Ishikawa (cell line): ENCODE results near the gene NPC1L1.

Source experiments
- CEBPB ChIP-seq: IDR thresholded peaks from 2 replicates; pipeline ENCODE4 v1.6.1; 2012
- CREB1 ChIP-seq: IDR thresholded peaks from 2 replicates; pipeline ENCODE4 v1.6.1; 2012; ENCODE audit warnings: low read depth
- EGR1 ChIP-seq: IDR thresholded peaks from 2 replicates; pipeline ENCODE4 v1.6.1; 2012
- EP300 ChIP-seq: IDR thresholded peaks from 2 replicates; pipeline ENCODE4 v1.6.1; 2012; ENCODE audit warnings: borderline replicate concordance
- FOXM1 ChIP-seq: IDR thresholded peaks from 2 replicates; pipeline ENCODE4 v1.6.1; 2012; ENCODE audit warnings: low read depth, borderline replicate concordance
- NFIC ChIP-seq: IDR thresholded peaks from 2 replicates; pipeline ENCODE4 v1.6.1; 2012
- RAD21 ChIP-seq: IDR thresholded peaks from 2 replicates; pipeline ENCODE4 v1.6.1; 2012; ENCODE audit warnings: low read depth
- TAF1 ChIP-seq: IDR thresholded peaks from 2 replicates; pipeline ENCODE4 v1.6.1; 2012; ENCODE audit warnings: low read depth, mild to moderate bottlenecking
- TCF12 ChIP-seq: IDR thresholded peaks from 2 replicates; pipeline ENCODE4 v1.6.1; 2012; ENCODE audit warnings: low read depth
- TEAD4 ChIP-seq: IDR thresholded peaks from 2 replicates; pipeline ENCODE4 v1.6.1; 2012
- YY1 ChIP-seq: IDR thresholded peaks from 2 replicates; pipeline ENCODE4 v1.6.1; 2012; ENCODE audit warnings: low read depth
- ZBTB7A ChIP-seq: IDR thresholded peaks from 2 replicates; pipeline ENCODE4 v1.6.1; 2012; ENCODE audit warnings: low read depth
- TF ChIP-seq, protein P1 (sequence below): IDR thresholded peaks from 2 replicates; pipeline ENCODE4 v1.6.1; 2012
- TF ChIP-seq, protein P2 (sequence below): IDR thresholded peaks from 2 replicates; pipeline ENCODE4 v1.6.1; 2012
- TF ChIP-seq, protein P3 (sequence below): IDR thresholded peaks from 2 replicates; pipeline ENCODE4 v1.6.1; 2012; ENCODE audit warnings: low read depth, mild to moderate bottlenecking

The NPC1L1 gene

DNA sequence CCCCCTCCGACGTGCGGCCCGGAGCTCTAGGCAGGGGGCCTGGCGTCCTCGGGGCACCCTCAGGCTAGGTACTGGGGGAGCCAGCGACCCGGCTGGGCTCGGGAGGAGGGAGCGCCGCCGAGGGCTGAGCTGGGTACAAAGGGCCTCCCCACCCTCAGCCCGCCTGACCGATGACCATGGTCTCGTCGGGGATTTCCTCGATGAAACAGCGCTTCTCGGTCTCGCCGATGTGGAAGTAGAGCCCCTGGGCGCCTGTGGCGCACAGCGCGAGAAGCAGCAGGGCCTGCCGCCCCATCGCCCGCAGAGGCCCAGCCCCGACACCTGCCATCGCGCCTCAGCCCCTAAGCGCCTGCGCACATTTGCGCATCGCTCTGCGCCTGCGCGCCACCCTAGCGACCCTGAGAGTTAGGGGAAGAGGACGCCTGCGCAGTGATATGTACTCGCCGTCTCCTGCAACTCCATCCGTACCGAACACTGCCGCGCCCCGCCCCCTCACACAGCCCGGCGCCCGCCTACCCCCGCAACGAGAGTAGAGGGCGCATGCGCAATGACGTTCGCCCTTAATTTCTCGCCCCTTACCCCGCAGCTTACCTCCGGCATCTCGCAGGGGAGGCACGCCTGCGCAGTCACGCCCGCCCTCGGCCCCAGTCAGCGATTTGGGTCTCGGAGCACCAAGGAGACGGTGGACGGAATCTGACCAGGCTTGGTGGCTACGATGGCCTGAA lies 40.9 kb upstream of the NPC1L1 start, which contains the start of gene TMED4:
TMED4 (minus strand) TSS at position 353 of the 725 bp plus-strand sequence; CDS start at position 328, 25 bp downstream.
- TF ChIP-seq, protein P1, sequence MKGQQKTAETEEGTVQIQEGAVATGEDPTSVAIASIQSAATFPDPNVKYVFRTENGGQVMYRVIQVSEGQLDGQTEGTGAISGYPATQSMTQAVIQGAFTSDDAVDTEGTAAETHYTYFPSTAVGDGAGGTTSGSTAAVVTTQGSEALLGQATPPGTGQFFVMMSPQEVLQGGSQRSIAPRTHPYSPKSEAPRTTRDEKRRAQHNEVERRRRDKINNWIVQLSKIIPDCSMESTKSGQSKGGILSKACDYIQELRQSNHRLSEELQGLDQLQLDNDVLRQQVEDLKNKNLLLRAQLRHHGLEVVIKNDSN: no peak
- TF ChIP-seq EGR1: peak; percentile 60; the same call in 1 of the 2 replicates
- no peak for TF ChIP-seq EP300
- no peak; the same call in 1 of the 2 replicates for TF ChIP-seq ZBTB7A
- TF ChIP-seq TCF12: peak; percentile 28; the same call in 1 of the 2 replicates
- TF ChIP-seq, protein P2, sequence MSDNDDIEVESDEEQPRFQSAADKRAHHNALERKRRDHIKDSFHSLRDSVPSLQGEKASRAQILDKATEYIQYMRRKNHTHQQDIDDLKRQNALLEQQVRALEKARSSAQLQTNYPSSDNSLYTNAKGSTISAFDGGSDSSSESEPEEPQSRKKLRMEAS: peak; percentile 60
- no peak for TF ChIP-seq CREB1
- no peak for TF ChIP-seq CEBPB
- TF ChIP-seq YY1: peak; percentile 81
- no peak for TF ChIP-seq FOXM1
- TF ChIP-seq TAF1: peak; percentile 69
- TF ChIP-seq RAD21: no peak
- 0 out of 2 replicates have a peak, but pooled peaks have one; percentile 8 for TF ChIP-seq NFIC
- TF ChIP-seq TEAD4: no peak; the same call in 1 of the 2 replicates
- TF ChIP-seq, protein P3, sequence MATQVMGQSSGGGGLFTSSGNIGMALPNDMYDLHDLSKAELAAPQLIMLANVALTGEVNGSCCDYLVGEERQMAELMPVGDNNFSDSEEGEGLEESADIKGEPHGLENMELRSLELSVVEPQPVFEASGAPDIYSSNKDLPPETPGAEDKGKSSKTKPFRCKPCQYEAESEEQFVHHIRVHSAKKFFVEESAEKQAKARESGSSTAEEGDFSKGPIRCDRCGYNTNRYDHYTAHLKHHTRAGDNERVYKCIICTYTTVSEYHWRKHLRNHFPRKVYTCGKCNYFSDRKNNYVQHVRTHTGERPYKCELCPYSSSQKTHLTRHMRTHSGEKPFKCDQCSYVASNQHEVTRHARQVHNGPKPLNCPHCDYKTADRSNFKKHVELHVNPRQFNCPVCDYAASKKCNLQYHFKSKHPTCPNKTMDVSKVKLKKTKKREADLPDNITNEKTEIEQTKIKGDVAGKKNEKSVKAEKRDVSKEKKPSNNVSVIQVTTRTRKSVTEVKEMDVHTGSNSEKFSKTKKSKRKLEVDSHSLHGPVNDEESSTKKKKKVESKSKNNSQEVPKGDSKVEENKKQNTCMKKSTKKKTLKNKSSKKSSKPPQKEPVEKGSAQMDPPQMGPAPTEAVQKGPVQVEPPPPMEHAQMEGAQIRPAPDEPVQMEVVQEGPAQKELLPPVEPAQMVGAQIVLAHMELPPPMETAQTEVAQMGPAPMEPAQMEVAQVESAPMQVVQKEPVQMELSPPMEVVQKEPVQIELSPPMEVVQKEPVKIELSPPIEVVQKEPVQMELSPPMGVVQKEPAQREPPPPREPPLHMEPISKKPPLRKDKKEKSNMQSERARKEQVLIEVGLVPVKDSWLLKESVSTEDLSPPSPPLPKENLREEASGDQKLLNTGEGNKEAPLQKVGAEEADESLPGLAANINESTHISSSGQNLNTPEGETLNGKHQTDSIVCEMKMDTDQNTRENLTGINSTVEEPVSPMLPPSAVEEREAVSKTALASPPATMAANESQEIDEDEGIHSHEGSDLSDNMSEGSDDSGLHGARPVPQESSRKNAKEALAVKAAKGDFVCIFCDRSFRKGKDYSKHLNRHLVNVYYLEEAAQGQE: no peak

DNA sequence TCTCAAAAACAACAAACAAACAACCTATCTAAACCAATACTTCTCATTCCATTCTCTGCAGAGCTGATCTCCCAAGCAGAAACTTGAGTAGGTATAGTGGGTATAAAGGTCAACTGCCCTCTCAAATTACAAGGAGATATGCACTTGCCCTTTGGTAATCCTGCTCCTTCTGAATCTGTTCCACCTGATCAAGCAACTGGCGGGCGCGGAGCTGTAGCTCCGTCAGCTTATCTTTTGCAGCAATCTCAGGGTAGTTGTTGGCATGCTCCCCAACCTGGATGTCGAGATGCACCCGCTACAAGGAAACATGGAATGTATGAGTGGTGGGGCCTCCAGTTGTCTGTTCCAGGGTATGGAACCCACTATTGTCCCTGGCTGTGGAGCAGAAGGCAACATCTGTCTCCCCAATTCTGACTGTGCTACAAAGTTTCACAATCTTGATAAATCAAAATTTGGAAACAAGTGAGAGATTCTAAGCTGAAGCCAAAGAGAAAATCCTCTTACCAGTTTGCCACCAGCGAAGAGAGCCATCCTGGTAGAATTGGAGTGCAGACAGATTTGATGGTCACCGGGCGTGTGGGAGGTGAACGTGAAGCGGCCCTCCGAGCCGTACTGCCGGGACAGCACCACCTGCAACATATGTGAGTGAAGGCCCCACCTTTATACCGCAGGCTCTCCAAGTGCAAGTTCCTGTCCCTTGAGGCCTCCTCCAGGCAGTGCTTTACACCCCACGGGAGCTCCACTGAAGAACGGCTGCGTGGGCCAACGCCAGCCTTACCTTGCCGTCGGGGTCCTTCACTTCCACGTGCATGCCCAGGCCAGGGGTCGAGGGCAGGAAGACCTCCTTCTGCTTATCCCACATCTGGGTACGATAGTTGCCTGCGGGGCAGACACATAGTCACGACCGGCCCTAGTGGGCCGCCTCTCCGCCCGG lies 40.1 kb upstream of the NPC1L1 start:
- TF ChIP-seq TEAD4: no peak
- TF ChIP-seq, protein P2: 0 out of 2 replicates have a peak, but pooled peaks have one; percentile 3
- no peak for TF ChIP-seq CEBPB
- no peak for TF ChIP-seq RAD21
- 0 out of 2 replicates have a peak, but pooled peaks have one; percentile 14 for TF ChIP-seq NFIC
- TF ChIP-seq EGR1: no peak
- TF ChIP-seq TAF1: no peak
- no peak for TF ChIP-seq EP300
- TF ChIP-seq, protein P3: no peak

DNA sequence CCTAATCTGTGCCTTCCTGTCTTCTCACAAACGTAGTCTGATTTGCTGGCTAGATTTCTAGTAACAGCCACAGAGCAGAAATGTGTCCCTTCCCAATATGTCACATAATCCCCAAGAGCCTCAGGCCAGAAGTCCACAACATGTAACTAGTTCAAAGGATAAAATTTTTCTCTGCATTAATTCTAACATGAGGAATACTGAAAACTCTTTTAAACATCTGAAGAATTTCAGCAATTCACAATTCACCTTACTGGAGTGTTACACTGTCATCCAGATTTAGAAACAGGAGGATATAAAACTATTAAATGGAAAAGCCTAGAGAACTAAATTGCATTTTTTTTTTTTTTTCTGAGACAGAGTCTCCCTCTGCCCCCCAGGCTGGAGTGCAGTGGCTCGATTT lies 35.1 kb upstream of the NPC1L1 start:
- TF ChIP-seq ZBTB7A: no peak
- TF ChIP-seq FOXM1: no peak
- no peak for TF ChIP-seq TEAD4
- no peak for TF ChIP-seq TAF1
- no peak for TF ChIP-seq EP300
- no peak for TF ChIP-seq NFIC
- TF ChIP-seq, protein P1: no peak

GRCh38 chr7:44575054-44575453 lies 33.9 kb upstream of the NPC1L1 start:
- TF ChIP-seq, protein P2: no peak
- TF ChIP-seq CREB1 (no peak), RAD21 (no peak), FOXM1 (no peak), NFIC (no peak), YY1 (no peak), CEBPB (no peak)

- TF ChIP-seq TEAD4: no peak
- TF ChIP-seq RAD21: no peak
- TF ChIP-seq ZBTB7A: no peak
- TF ChIP-seq EP300: no peak
- TF ChIP-seq YY1: no peak
- TF ChIP-seq, protein P3: no peak
- no peak for TF ChIP-seq EGR1
- TF ChIP-seq, protein P1: no peak
Observed at GRCh38 chr7:44574287-44574872, 33.2 kb upstream of the NPC1L1 start.
